Measurements from ENCODE around the gene TMEM145. TPM values are rescaled to one million over a fixed set of nuclear protein-coding genes. Genes with fewer than 3 reads are reported as not detected.
A peak's percentile ranks its signal among the peaks of the same experiment; 100 is the strongest.

TMEM145 gene
- total and polyA plus RNA-seq, 9 of the 15 experiments (the other 6 are each of a cell fraction or from before 2014, with no cell fraction given): 0.80 to 5.5 (median 1.9) TPM; not detected in 3

- TF ChIP-seq ARID4B (CRISPR knock-in tag; IDR thresholded peaks at IDR 0.05): no peak
- peak; percentile 38; the same call in 1 of the 2 replicates for TF ChIP-seq ESRRA (IDR thresholded peaks at IDR 0.05; ENCODE audit: borderline replicate concordance, low read depth)
- no peak for TF ChIP-seq BHLHE40 (IDR thresholded peaks at IDR 0.05; ENCODE audit: low read length)
- TF ChIP-seq ZNF639 (CRISPR knock-in tag; conservative IDR thresholded peaks at IDR 0.05 in 1 of 2, IDR thresholded peaks at IDR 0.05 in 1 of 2): peak in 1 of 2 experiments; percentile 33; a peak in 1 of 4 replicates
- TF ChIP-seq NFIC (IDR thresholded peaks at IDR 0.05): peak; percentile 36; the same call in 1 of the 2 replicates
- peak in 2 of 3 experiments; percentile 76 to 96; a peak in 4 of 6 replicates for TF ChIP-seq ZBTB11 (CRISPR knock-in tag; IDR thresholded peaks at IDR 0.05)
- peak; percentile 55; the same call in 1 of the 2 replicates for TF ChIP-seq SMAD4 (CRISPR knock-in tag; conservative IDR thresholded peaks at IDR 0.05)
- peak; percentile 30; the same call in 1 of the 2 replicates for TF ChIP-seq EHMT2 (IDR thresholded peaks at IDR 0.05)
- TF ChIP-seq MAX (CRISPR knock-in tag; IDR thresholded peaks at IDR 0.05): peak; percentile 44; the same call in 1 of the 2 replicates
- TF ChIP-seq ARID1B (IDR thresholded peaks at IDR 0.05): 0 out of 2 replicates have a peak, but pooled peaks have one; percentile 7
- TF ChIP-seq POLR2G (IDR thresholded peaks at IDR 0.05; ENCODE audit: low read depth, low read length): peak; percentile 48; the same call in 1 of the 2 replicates
- peak in 1 of 2 experiments; percentile 12; a peak in 1 of 4 replicates for TF ChIP-seq HDAC1 (IDR thresholded peaks at IDR 0.05)
- TF ChIP-seq ZNF175 (CRISPR knock-in tag; IDR thresholded peaks at IDR 0.05; ENCODE audit: low read depth): 0 out of 2 replicates have a peak, but pooled peaks have one; percentile 50
- peak; percentile 0; the same call in 1 of the 2 replicates for TF ChIP-seq ZBTB7A (IDR thresholded peaks at IDR 0.05; ENCODE audit: borderline replicate concordance, control insufficient read depth, low read depth, low read length)
Observed at GRCh38 chr19:42316223-42317211, 3.4 kb downstream of the TMEM145 start (continued).

Data from K562 (cell line).